Stimulated activated CD4-positive, alpha-beta T cell treated with anti-CD3 and anti-CD28 coated beads, Interleukin-4, amount 100 ng/mL, for 4 hours (primary cell): ENCODE measurements around the gene CEP85L.

ENCODE experiments used
- DNase-seq, 2 experiments: peaks; one replicate each; pipeline ENCODE4 v3.0.0-alpha.2; 2020

Gene CEP85L

DNA sequence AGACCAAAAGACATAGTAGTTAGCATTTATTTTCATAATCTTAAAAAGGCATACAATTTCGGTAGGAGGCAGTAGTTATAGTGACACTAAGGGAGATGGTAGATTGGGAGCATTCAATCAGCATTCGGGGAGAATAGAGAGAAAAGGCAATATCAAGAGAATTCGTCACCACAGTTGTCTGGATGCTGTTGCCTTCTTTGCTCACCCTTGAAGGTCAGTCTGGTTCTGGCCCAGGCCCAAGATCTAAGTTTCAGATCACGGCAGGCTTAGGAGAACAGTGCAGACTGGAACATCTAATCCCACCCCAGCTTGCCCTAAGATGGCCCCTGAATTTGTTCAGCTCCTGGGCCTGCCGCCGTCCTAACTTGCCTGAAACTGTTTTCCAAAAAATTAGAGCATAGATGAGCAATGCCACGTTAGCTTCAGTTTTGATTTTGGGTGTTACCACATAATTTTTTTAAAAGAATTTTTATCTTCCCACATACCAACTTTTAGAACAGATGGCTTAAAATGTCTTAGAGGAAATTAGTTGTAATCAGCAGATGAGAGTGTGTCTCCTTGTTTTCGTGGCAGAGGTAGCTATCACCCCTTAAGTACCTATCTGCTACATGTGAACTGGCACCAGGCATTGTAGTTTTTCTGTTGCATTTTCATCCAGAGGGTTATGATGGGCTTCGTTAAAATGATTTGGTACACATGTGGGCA is 8.3 kb upstream of the CEP85L start:
- DNase-seq = no peak

DNA sequence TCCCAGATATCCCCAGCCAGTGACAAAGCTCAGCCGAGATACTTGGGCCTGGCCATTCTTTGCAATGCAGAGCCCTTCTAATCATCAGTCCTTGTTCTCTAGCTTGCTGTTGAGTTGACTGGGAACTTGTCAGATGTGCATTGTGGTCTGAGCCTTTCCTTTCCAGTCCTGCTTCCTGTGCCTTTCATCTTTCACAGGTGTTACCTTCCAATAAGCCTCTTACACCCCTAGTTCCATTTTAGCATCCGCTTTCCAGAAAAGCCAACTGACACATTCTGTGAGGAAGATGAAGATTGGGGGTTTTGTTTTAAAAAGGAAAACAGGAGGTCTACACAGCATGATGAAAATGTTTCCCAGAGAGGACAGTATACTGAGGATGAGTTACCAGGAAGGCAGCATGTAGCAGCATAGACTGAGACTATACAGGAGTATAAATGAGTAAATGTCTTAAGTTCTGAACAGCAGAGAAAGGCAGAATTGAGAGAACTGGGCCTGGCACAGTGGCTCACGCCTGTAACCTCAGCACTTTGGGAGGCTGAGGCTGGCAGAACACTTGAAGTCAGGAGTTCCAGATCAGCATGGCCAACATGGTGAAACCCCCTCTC is 5.6 kb upstream of the CEP85L start:
- no peak for DNase-seq

- no peak for DNase-seq
Measured at GRCh38 chr6:118652051-118652615, 742 bp upstream of the CEP85L start.

DNA sequence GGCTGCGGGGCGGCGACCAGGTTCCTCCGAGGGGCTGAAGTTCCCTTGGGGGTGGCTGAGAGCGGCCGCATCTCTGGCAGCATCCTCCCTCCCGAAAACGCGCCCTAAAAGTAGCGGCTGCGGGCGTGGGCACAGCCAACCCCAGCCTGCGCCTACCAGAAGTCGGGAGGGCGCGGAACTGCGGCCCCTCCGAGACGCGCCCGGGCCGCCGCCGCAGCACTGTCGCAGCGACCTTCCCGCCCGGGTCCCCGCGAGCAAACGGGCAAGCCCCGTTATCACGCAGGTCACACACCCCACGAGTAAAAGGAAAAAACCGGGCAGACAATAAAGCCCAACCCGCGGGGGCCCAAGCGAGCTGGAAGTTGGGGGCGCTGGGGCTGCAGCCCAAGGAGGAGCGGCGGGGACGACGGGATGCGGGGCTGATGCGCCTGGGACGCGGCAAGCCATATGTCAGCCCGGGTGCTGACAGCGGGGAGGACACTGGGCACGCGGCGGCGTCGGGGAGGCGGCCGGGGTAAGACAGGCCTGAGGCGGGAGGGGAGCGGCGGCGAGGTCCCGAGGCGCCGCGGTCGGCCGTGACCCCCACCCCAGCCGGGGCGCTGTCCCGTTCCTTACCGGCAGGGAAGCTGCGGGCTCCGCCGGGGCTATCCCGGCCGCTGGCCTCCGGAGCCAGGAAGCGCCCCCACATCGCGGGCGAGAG is 659 bp downstream of the CEP85L start:
- peak; percentile 37 to 40 for DNase-seq

DNA sequence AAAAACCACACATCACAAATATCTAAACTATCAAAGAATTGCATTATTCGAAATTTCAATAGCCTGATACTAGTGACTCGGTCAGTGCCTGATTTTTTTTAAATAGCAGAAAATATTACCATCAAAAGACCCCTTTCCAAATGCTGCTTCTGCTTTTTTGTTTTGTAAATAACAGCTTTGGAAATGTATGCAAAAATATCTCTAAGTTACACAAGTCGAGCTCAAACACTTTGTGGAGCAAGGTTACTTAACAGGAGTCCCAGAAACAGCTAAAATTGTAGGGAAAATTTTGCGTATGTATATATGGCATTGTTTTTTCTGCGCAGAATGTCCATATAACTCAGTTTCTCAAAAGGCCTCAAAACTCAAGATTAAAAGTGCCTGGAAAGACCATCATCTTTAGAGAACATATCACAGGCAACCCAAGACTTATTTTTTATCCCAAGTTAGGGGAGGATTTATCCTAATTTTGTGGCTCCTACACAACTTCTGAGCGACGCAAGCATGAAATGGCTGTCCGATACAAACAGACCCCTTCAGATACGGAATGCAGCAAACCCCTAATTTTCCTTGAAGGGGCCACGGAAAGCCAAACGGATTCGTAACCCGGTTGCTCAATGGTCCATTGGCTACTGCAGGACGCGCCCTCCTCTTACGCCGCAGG is 1.3 kb downstream of the CEP85L start:
- DNase-seq = no peak

GRCh38 chr6:118648866-118649554 is 2.4 kb downstream of the CEP85L start:
- DNase-seq = no peak

GRCh38 chr6:118646977-118647376 is 4.4 kb downstream of the CEP85L start:
- DNase-seq = no peak

GRCh38 chr6:118645395-118645794 is 6.0 kb downstream of the CEP85L start:
- DNase-seq = no peak

GRCh38 chr6:118644007-118644406 is 7.4 kb downstream of the CEP85L start:
- no peak for DNase-seq

- DNase-seq = no peak
Measured at GRCh38 chr6:118641042-118641441, 10.3 kb downstream of the CEP85L start.

DNA sequence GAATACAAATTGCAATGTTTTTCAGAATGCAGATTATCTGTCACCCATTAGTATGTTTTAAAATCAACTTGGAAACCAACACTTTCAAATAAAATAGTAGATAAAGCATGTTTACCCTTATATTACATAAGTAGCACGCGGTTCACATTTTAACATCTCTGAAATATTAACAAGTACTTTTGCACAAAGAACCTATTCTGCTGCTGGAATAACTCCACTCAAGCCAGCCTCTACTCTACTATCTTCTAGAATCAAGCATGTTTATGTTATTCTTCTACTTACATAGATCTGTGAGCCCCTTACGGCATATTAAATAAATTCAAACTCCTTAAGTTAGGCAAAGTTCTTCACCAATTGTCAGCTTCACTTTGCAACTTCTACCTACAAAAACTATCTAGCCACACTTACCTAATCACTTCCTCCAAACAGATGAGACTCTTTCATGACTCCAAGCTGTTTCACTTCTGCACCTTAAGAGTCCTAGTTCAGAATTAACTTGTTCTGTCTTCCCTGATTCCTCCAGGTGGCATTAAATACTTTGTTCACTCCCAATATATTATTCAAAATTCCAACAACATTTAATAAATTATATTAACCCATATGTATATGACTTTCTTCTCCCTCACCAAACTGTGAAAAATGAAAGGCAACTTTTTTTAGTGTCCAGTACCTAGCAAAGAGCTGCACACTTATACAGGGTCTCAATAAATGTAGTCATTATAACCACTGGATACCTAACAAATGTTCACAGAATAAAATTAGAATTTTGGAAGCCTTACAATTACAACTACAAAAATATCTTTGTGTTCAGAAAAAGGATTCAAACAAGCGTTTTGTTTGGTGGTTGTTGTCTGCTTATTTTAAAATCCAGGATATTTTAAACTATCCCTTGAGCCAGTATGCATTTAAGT is 12.1 kb downstream of the CEP85L start:
- DNase-seq = no peak

DNA sequence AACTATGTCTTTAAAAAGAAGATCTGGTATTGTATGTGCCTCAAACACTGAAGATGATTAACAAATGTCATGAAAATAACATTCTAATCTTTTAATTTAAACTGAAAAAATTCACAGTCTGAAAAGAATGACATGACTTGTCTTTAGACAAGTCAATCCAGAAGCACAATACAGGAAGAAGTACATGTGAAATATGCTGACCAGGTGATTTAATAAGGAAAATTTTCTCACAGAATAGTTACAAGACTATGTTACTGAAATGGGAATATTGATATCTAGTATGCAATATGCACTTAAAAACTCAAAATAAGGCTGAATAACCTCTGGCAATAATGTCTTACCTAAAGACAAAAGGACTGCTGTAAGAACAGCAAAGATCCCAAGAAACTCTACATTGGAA is 13.1 kb downstream of the CEP85L start:
- no peak for DNase-seq

GRCh38 chr6:118635909-118636735 is 15.3 kb downstream of the CEP85L start:
- no peak for DNase-seq

DNA sequence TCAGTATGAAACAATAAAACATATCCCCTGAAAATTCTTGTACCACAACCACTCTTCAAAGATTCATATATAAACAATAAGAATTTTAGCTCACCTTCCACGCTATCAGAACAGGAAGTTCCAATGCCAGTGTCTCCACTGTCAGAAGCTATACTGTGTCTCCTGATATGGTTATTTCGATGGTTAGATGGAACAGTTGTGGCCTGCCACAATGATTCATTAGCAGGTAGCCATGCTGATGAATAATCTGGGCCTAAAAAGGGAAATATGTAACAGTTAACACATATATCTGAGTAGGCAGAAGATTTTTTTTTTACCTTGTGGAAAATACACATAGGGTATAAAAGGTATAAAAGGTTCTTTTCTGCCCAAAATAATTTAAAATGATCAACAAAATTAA is 19.0 kb downstream of the CEP85L start:
- no peak for DNase-seq

- DNase-seq = no peak
Measured at GRCh38 chr6:118630923-118631322, 20.5 kb downstream of the CEP85L start.

GRCh38 chr6:118630067-118630466 is 21.3 kb downstream of the CEP85L start:
- DNase-seq = no peak

DNA sequence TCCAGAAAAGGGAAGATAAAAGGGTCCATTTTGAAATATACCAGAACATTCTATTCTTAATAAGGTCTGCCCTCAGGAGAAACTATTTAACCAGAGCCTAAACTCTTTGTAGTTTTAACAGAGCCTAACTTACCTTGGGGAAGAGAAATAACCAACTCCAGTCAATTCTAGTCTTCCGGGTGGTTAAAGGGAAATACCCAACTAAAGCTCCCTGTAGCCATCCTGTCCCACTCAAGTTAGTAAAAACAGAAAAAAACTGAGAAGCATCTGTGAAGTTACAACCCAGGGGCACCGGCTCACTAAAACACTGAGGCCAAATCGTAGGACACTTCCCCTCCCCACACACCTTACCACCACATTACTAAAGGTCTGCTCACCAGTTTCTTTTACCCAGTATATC is 23.7 kb downstream of the CEP85L start:
- no peak for DNase-seq

DNA sequence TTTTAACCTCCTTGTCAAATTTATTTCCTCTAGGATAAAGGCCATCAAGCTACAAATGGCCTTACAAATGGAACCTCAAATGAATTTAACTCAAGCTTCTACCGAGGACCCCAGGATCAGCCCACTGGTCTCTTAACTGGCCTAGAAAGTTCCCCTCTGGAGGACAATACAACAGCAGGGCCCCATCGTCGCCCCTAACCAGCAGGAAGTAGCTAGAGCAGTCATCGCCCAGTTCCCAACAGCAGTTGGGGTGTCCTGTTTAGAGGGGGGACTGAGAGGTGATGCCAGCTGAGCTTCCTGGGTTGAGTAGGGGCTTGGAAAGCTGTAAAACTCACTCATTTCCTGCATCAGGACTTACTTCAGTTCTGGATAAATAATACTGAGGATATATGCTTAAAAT is 25.6 kb downstream of the CEP85L start:
- DNase-seq = no peak

DNA sequence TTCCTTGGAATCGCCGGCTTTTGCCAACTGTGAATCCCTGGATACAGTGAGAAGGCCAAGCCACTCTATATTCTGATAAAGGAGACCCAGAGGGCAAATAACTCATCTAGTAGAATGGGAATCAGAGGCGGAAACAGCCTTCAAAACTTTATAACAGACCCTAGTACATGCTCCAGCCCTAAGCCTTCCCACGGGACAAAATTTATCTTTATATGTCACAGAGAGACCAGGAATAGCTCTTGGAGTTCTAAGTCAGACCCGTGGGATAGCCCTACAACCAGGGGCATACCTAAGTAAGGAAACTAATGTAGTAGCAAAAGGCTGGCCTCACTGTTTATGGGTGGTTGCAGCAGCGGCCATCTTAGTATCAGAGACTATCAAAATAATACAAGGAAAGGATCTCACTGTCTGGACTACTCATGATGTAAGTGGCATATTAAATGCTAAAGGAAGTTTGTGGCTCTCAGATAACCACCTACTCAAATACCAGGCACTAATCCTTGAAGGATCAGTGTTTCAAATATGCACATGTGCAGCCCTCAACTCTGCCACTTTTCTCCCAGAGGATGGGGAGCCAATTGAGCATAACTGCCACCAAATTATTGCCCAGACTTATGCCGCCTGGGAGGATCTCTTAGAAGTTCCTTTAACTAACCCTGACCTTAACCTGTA is 29.5 kb downstream of the CEP85L start:
- no peak for DNase-seq

DNA sequence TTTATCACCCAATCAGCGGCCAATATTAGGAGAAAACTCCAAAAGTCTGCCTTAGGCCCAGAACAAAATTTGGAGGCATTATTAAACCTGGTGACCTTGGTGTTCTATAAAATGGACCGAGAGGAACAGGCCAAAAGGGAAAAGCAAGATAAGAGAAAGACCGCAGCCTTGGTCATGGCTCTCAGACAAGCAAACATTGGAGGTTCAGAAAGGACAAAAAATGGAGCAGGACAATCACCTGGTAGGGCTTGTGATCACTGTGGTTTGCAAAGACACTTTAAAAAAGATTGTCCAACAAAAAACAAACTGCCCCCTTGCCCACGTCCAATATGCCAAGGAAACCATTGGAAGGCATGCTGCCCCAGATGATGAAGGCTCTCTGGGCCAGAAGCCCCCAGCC is 31.2 kb downstream of the CEP85L start:
- no peak for DNase-seq
